Omental fat pad (tissue), 4 donors: ENCODE measurements around the gene SATB2. TPM values are rescaled to one million over a fixed set of nuclear protein-coding genes. Genes with fewer than 3 reads are reported as not detected.

Experiments
- ATAC-seq: fragments of 150-250 bp; one replicate; pipeline ENCODE4 v1.9.1; 2016; ENCODE audit warnings: mild to moderate bottlenecking, moderate library complexity; ENCODE audit not compliant: low FRiP score
- DNase-seq: peaks from one replicate; pipeline ENCODE4 v3.0.0-alpha.2; 2019; ENCODE audit warnings: low spot score
- CTCF ChIP-seq, 3 donors: fragments of 450-650 bp; IDR thresholded peaks; one replicate each; pipeline ENCODE4 v1.5.1; 2016 to 2017; ENCODE audit warnings: antibody characterized with exemption in 3 of 3, mild to moderate bottlenecking in 3 of 3, moderate library complexity in 2 of 3
- total RNA-seq, 4 donors: library from RNA; depleted of rRNA; stranded (reverse); fragments of >200 nt; gene quantifications; one replicate each; pipeline ENCODE4 v1.1.0, GENCODE V29; 2016

SATB2 gene
- total RNA-seq, 4 donors from 2014 or later: 1.7 to 4.1 (median 2.7) TPM

- TF ChIP-seq CTCF (IDR thresholded peaks at IDR 0.05): no peak
- no peak for ATAC-seq
- no peak for DNase-seq
These were observed 146.8 kb downstream of the SATB2 start for GRCh38 chr2:199310771-199311585.

- ATAC-seq (no peak), DNase-seq (no peak)
- TF ChIP-seq CTCF (IDR thresholded peaks at IDR 0.05): no peak
These were observed 147.8 kb downstream of the SATB2 start for GRCh38 chr2:199309973-199310372.

- no peak for DNase-seq
- ATAC-seq: no peak
- no peak for TF ChIP-seq CTCF (IDR thresholded peaks at IDR 0.05)
These were observed 148.3 kb downstream of the SATB2 start for GRCh38 chr2:199309411-199309810.

- no peak for DNase-seq
- ATAC-seq: no peak
These were observed 149.2 kb downstream of the SATB2 start for GRCh38 chr2:199308567-199308966.

GRCh38 chr2:199307461-199307860 is 150.3 kb downstream of the SATB2 start:
- DNase-seq (no peak), ATAC-seq (no peak)
- no peak for TF ChIP-seq CTCF (IDR thresholded peaks at IDR 0.05)

More at GRCh38 chr2:199308567-199308966, 149.2 kb downstream of the SATB2 start:
- no peak for TF ChIP-seq CTCF (IDR thresholded peaks at IDR 0.05)

- no peak for ATAC-seq
- TF ChIP-seq CTCF (IDR thresholded peaks at IDR 0.05): no peak
- DNase-seq: no peak
These were observed 151.6 kb downstream of the SATB2 start for GRCh38 chr2:199306116-199306515.

- no peak for TF ChIP-seq CTCF (IDR thresholded peaks at IDR 0.05)
- DNase-seq (no peak), ATAC-seq (no peak)
These were observed 154.0 kb downstream of the SATB2 start for GRCh38 chr2:199303728-199304177.
